Neural cell (in vitro differentiated cells): ENCODE results near the gene DCAF5. TPM values are rescaled to one million over a fixed set of nuclear protein-coding genes. Genes with fewer than 3 reads are reported as not detected.

ENCODE experiments used
- H2AFZ ChIP-seq: fragments of 200-600, 300-800 bp; sonication (generic), shearing (Covaris generic); 2 replicates; pipeline ENCODE4 v1.6.0; 2014; ENCODE audit warnings: low read depth, mild to moderate bottlenecking, antibody characterized with exemption, low read length, moderate library complexity
- H3F3A ChIP-seq: fragments of 200-600 bp; shearing (Covaris generic); 2 replicates; pipeline ENCODE4 v1.6.1; 2016; ENCODE audit warnings: mild to moderate bottlenecking, moderate library complexity, mixed read lengths, antibody characterized with exemption, low read length; ENCODE audit not compliant: insufficient read depth, poor library complexity, severe bottlenecking
- H3K27ac ChIP-seq: fragments of 200-600, 300-800 bp; sonication (generic), shearing (Covaris generic); 2 replicates; pipeline ENCODE4 v1.5.1; 2014; ENCODE audit warnings: mild to moderate bottlenecking, low read length, moderate library complexity
- H3K27me3 ChIP-seq: fragments of 300-800, 200-600 bp; sonication (generic), shearing (Covaris generic); 2 replicates; pipeline ENCODE4 v1.6.0; 2014; ENCODE audit warnings: mild to moderate bottlenecking, low read depth, low read length, moderate library complexity; ENCODE audit not compliant: insufficient read depth
- H3K36me3 ChIP-seq: fragments of 300-800, 200-600 bp; sonication (generic), shearing (Covaris generic); 2 replicates; pipeline ENCODE4 v1.5.1; 2014; ENCODE audit warnings: mild to moderate bottlenecking, antibody characterized with exemption, low read length, moderate library complexity; ENCODE audit not compliant: insufficient read depth
- H3K4me2 ChIP-seq: fragments of 300-800, 200-600 bp; sonication (generic), shearing (Covaris generic); 2 replicates; pipeline ENCODE4 v1.6.0; 2014; ENCODE audit warnings: mild to moderate bottlenecking, low read length
- H3K4me3 ChIP-seq: fragments of 300-800, 200-600 bp; sonication (generic), shearing (Covaris generic); 2 replicates; pipeline ENCODE4 v1.5.1; 2014; ENCODE audit warnings: mild to moderate bottlenecking, low read length, moderate library complexity
- H3K79me2 ChIP-seq: fragments of 200-600 bp; shearing (Covaris generic); replicated peaks from 2 replicates; pipeline ENCODE4 v1.6.0; 2014; ENCODE audit warnings: mild to moderate bottlenecking, low read length, moderate library complexity; ENCODE audit not compliant: insufficient read depth
- H3K9ac ChIP-seq: fragments of 300-800, 200-600 bp; sonication (generic), shearing (Covaris generic); 2 replicates; pipeline ENCODE4 v1.6.1; 2016; ENCODE audit warnings: mild to moderate bottlenecking, low read length, mixed read lengths
- H3K9me2 ChIP-seq: fragments of 200-600 bp; shearing (Covaris generic); 2 replicates; pipeline ENCODE4 v1.6.1; 2016; ENCODE audit warnings: mild to moderate bottlenecking, low read length, mixed read lengths; ENCODE audit not compliant: insufficient read depth
- H3K9me3 ChIP-seq: fragments of 200-600, 300-800 bp; sonication (generic), shearing (Covaris generic); 2 replicates; pipeline ENCODE4 v1.6.1; 2016; ENCODE audit warnings: mild to moderate bottlenecking, mixed run types, low read length, moderate library complexity, mixed read lengths
- H4K20me1 ChIP-seq: fragments of 200-600 bp; shearing (Covaris generic); 2 replicates; pipeline ENCODE4 v1.6.1; 2016; ENCODE audit warnings: mild to moderate bottlenecking, mixed run types; ENCODE audit not compliant: insufficient read depth
- EP300 ChIP-seq: fragments of 450-650 bp; conservative IDR thresholded peaks from 2 replicates; pipeline ENCODE4 v1.6.1; 2014; ENCODE audit warnings: antibody characterized with exemption, mild to moderate bottlenecking, moderate library complexity; ENCODE audit not compliant: poor library complexity, severe bottlenecking
- EZH2 ChIP-seq: fragments of 200-600, 300-800 bp; shearing (Covaris generic), sonication (generic); IDR thresholded peaks from 2 replicates; pipeline ENCODE4 v1.6.1; 2014; ENCODE audit warnings: antibody characterized with exemption, low read length, borderline replicate concordance, mild to moderate bottlenecking; ENCODE audit not compliant: insufficient read depth, poor library complexity, severe bottlenecking
- MXI1 ChIP-seq: fragments of 450-650 bp; conservative IDR thresholded peaks from 2 replicates; pipeline ENCODE4 v1.6.1; 2014; ENCODE audit warnings: antibody characterized with exemption, mild to moderate bottlenecking; ENCODE audit not compliant: poor library complexity, severe bottlenecking
- POLR2AphosphoS5 ChIP-seq: IDR thresholded peaks from 2 replicates; pipeline ENCODE4 v1.6.1; 2012
- RAD21 ChIP-seq: fragments of 450-650 bp; conservative IDR thresholded peaks from 2 replicates; pipeline ENCODE4 v1.6.1; 2014; ENCODE audit warnings: antibody characterized with exemption, mild to moderate bottlenecking, moderate library complexity
- SMC3 ChIP-seq: fragments of 450-650 bp; conservative IDR thresholded peaks from 2 replicates; pipeline ENCODE4 v1.6.1; 2014; ENCODE audit warnings: antibody characterized with exemption, mild to moderate bottlenecking, moderate library complexity; ENCODE audit not compliant: poor library complexity
- TAF1 ChIP-seq: IDR thresholded peaks from 2 replicates; pipeline ENCODE4 v1.6.1; 2012; ENCODE audit warnings: low read depth
- polyA plus RNA-seq: library from polyadenylated mRNA; depleted of rRNA; stranded (reverse); fragments of >200 nt; gene quantifications from 2 replicates; pipeline ENCODE4 v1.2.3, GENCODE V29; 2014
- TF ChIP-seq, protein P1 (sequence below): fragments of 450-650 bp; IDR thresholded peaks from 2 replicates; pipeline ENCODE4 v1.5.1; 2014; ENCODE audit warnings: antibody characterized with exemption, mild to moderate bottlenecking, moderate library complexity; ENCODE audit not compliant: poor library complexity, severe bottlenecking
- TF ChIP-seq, protein P2 (sequence below): IDR thresholded peaks from 2 replicates; pipeline ENCODE4 v1.6.1; 2012; ENCODE audit warnings: borderline replicate concordance

Gene DCAF5
- polyA plus RNA-seq, 1 donor from 2014 or later: 33.5 TPM

DNA sequence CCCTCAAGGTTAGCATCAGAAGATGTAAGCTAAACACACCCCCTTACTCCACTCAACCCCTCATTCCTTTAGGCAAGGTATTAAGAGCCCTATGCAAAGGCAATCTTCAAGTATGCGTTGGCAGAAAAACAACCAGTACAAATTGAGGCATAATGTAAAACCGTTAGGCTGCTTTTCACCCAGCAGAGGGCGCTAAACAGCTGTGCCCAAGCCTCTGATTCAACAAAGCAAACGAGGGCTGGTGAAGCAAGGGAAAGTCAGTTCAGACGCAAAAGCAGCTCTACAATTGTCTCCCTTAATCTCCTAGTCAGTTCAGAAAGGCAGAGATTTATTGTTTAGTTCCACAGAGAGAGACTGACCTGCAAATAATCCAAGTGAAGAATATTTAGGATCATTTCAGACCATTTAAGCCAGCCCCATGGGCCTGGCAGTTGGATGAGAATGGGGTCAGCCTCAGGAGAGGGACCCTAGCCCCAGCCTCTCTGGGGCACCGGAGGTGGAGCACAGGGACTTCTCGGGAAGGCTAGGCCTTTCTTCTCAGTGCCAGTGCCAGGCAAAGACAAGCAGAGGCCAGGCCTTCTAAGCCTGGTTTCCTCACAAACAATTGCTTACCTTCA, 23.5 kb downstream of the DCAF5 start:
- H4K20me1 ChIP-seq: no peaks in the 10 kb centered on the region
- no peak overlapping the region for H3K4me2 ChIP-seq
- peaks cover 3% of the 10 kb centered on the region for H3F3A ChIP-seq
- no peaks in the 10 kb centered on the region for H3K9me2 ChIP-seq
- peaks cover 56% of the 10 kb centered on the region for H3K79me2 ChIP-seq
- H3K36me3 ChIP-seq: no peaks in the 10 kb centered on the region
- no peaks in the 10 kb centered on the region for H3K27me3 ChIP-seq
- peak; percentile 91 for TF ChIP-seq RAD21
- peak; percentile 88 for TF ChIP-seq SMC3
- TF ChIP-seq MXI1: no peak
- TF ChIP-seq POLR2AphosphoS5: no peak
- TF ChIP-seq, protein P1, sequence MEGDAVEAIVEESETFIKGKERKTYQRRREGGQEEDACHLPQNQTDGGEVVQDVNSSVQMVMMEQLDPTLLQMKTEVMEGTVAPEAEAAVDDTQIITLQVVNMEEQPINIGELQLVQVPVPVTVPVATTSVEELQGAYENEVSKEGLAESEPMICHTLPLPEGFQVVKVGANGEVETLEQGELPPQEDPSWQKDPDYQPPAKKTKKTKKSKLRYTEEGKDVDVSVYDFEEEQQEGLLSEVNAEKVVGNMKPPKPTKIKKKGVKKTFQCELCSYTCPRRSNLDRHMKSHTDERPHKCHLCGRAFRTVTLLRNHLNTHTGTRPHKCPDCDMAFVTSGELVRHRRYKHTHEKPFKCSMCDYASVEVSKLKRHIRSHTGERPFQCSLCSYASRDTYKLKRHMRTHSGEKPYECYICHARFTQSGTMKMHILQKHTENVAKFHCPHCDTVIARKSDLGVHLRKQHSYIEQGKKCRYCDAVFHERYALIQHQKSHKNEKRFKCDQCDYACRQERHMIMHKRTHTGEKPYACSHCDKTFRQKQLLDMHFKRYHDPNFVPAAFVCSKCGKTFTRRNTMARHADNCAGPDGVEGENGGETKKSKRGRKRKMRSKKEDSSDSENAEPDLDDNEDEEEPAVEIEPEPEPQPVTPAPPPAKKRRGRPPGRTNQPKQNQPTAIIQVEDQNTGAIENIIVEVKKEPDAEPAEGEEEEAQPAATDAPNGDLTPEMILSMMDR: peak; percentile 96
- TF ChIP-seq EP300: no peak
- TF ChIP-seq TAF1: no peak
- no peak for TF ChIP-seq EZH2
- TF ChIP-seq, protein P2, sequence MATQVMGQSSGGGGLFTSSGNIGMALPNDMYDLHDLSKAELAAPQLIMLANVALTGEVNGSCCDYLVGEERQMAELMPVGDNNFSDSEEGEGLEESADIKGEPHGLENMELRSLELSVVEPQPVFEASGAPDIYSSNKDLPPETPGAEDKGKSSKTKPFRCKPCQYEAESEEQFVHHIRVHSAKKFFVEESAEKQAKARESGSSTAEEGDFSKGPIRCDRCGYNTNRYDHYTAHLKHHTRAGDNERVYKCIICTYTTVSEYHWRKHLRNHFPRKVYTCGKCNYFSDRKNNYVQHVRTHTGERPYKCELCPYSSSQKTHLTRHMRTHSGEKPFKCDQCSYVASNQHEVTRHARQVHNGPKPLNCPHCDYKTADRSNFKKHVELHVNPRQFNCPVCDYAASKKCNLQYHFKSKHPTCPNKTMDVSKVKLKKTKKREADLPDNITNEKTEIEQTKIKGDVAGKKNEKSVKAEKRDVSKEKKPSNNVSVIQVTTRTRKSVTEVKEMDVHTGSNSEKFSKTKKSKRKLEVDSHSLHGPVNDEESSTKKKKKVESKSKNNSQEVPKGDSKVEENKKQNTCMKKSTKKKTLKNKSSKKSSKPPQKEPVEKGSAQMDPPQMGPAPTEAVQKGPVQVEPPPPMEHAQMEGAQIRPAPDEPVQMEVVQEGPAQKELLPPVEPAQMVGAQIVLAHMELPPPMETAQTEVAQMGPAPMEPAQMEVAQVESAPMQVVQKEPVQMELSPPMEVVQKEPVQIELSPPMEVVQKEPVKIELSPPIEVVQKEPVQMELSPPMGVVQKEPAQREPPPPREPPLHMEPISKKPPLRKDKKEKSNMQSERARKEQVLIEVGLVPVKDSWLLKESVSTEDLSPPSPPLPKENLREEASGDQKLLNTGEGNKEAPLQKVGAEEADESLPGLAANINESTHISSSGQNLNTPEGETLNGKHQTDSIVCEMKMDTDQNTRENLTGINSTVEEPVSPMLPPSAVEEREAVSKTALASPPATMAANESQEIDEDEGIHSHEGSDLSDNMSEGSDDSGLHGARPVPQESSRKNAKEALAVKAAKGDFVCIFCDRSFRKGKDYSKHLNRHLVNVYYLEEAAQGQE: no peak
- H3K4me3 ChIP-seq: peak overlapping the region; percentile 47
- H3K9ac ChIP-seq: peak overlapping the region; percentile 52
- H2AFZ ChIP-seq: peak overlapping the region; percentile 16
- no peaks in the 10 kb centered on the region for H3K9me3 ChIP-seq
- peak overlapping the region; percentile 55 for H3K27ac ChIP-seq

DNA sequence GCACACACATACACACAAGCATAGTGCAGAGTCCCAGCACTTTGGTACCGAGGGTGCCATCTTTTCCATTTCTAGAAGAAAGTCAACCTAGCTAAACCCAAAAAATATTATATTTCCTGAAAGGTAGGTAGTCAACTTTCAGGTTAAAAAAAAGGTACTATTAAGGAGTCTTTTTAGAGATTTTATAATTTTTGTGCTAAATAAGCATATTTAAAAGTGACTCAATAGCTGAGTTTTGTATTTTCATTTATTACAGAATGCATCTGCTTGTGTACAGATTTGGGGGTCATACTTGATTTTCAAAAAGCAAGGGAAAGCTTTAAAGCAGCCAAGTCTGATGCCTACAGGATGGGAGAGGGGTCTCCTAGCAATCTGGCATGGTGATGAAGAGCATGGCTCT, 34.6 kb downstream of the DCAF5 start:
- no peaks in the 10 kb centered on the region for H3K27me3 ChIP-seq
- no peak overlapping the region for H2AFZ ChIP-seq
- TF ChIP-seq EZH2: no peak
- TF ChIP-seq, protein P2: no peak
- TF ChIP-seq TAF1: no peak
- TF ChIP-seq POLR2AphosphoS5: no peak
- TF ChIP-seq, protein P1: no peak
- TF ChIP-seq MXI1: no peak
- no peak for TF ChIP-seq RAD21
- TF ChIP-seq EP300: no peak
- no peak for TF ChIP-seq SMC3
- no peaks in the 10 kb centered on the region for H3K9me2 ChIP-seq
- H3F3A ChIP-seq: no peaks in the 10 kb centered on the region
- H3K9ac ChIP-seq: no peak overlapping the region
- no peaks in the 10 kb centered on the region for H4K20me1 ChIP-seq
- no peak overlapping the region for H3K4me3 ChIP-seq
- H3K4me2 ChIP-seq: no peak overlapping the region
- no peak overlapping the region for H3K27ac ChIP-seq
- no peaks in the 10 kb centered on the region for H3K9me3 ChIP-seq
- no peaks in the 10 kb centered on the region for H3K36me3 ChIP-seq
- peaks cover 7% of the 10 kb centered on the region for H3K79me2 ChIP-seq
